Activated B cell treated with CpG ODN at 0.5 μM for 24 hours (primary cell): ENCODE data around the gene LTB4R2. TPM values are rescaled to one million over a fixed set of nuclear protein-coding genes. Genes with fewer than 3 reads are reported as not detected.

Source experiments
- ATAC-seq: fragments of 200-7000 bp; cut with Tn5 transposase; one replicate; pipeline ENCODE4 v1.10.0; 2021; ENCODE audit warnings: low read depth, mild to moderate bottlenecking, moderate library complexity
- CTCF ChIA-PET: fragments of 350-600 bp; sonication (Branson Sonifier 250); formaldehyde crosslinking; loops from one replicate; lab custom pipeline; 2021; ENCODE audit warnings: antibody characterized with exemption; lab: Charles Lee
- POLR2A ChIA-PET: fragments of 350-600 bp; sonication (Branson Sonifier 250); formaldehyde crosslinking; loops from one replicate; lab custom pipeline; 2021; ENCODE audit warnings: antibody characterized with exemption; lab: Charles Lee
- DNase-seq: peaks from one replicate; pipeline ENCODE4 v3.0.0; 2022
- H3K27ac Mint-ChIP-seq: one replicate; pipeline ENCODE4 v1.8.0; 2020; ENCODE audit warnings: mixed read lengths
- H3K27me3 Mint-ChIP-seq: one replicate; pipeline ENCODE4 v1.8.0; 2021; ENCODE audit warnings: mixed read lengths
- H3K36me3 Mint-ChIP-seq: one replicate; pipeline ENCODE4 v1.8.0; 2021; ENCODE audit warnings: low read depth, mixed read lengths
- H3K4me1 Mint-ChIP-seq: one replicate; pipeline ENCODE4 v1.8.0; 2021; ENCODE audit warnings: mixed read lengths
- H3K4me3 Mint-ChIP-seq: one replicate; pipeline ENCODE4 v1.8.0; 2020; ENCODE audit warnings: mild to moderate bottlenecking, mixed read lengths
- H3K9me3 Mint-ChIP-seq: one replicate; pipeline ENCODE4 v1.8.0; 2020; ENCODE audit warnings: mixed read lengths
- CTCF ChIP-seq: fragments of 200-600 bp; IDR thresholded peaks from one replicate; pipeline ENCODE4 v1.8.0; 2022; ENCODE audit warnings: antibody characterized with exemption, mild to moderate bottlenecking
- intact Hi-C: fragments of 100-400 bp; cut with micrococcal nuclease; formaldehyde crosslinking; loops from one replicate; pipeline ENCODE4 v1.15.1; 2024
- total RNA-seq: library from RNA; stranded (reverse); gene quantifications from 2 replicates; pipeline ENCODE4 v1.2.3, GENCODE V29; 2022

The LTB4R2 gene
- total RNA-seq, 1 donor from 2014 or later = 9.1 TPM

GRCh38 chr14:24289649-24290280 lies 20.2 kb upstream of the LTB4R2 start:
- peak; percentile 97 for ATAC-seq
- POLR2A ChIA-PET = interaction anchor here (0.6 to 5.8 kb wide), 15 partner anchors 10 to 195 kb away, joined by 3 to 61 read pairs (median 4); partner anchors contain the start of genes CIDEB, DCAF11, DHRS1 and EMC9

GRCh38 chr14:24290746-24291145 lies 19.2 kb upstream of the LTB4R2 start:
- no peaks in the 10 kb centered on the region for H3K27me3 Mint-ChIP-seq
- no peak overlapping the region for H3K27ac Mint-ChIP-seq
- H3K4me3 Mint-ChIP-seq = no peak overlapping the region
- no peak for TF ChIP-seq CTCF
- ChIA-PET CTCF (interaction anchor here (1.1 to 2.3 kb wide), 6 partner anchors 8 to 182 kb away, joined by 3 to 17 read pairs (median 10); partner anchors contain the start of genes CIDEB, DHRS1, NOP9 and RABGGTA), POLR2A (interaction anchor here (1.0 to 5.8 kb wide), 8 partner anchors 11 to 155 kb away, joined by 3 to 61 read pairs (median 16); partner anchors contain the start of genes EMC9, MDP1, PSME1 and RABGGTA)
- H3K9me3 Mint-ChIP-seq = no peaks in the 10 kb centered on the region
- peaks cover 27% of the 10 kb centered on the region for H3K4me1 Mint-ChIP-seq
- ATAC-seq (no peak), DNase-seq (no peak)
- intact Hi-C loops = no loop called here
- peaks cover 52% of the 10 kb centered on the region for H3K36me3 Mint-ChIP-seq

More at GRCh38 chr14:24289649-24290280, 20.2 kb upstream of the LTB4R2 start:
- H3K27me3 Mint-ChIP-seq = no peaks in the 10 kb centered on the region
- CTCF ChIA-PET = interaction anchor here (0.8 to 2.3 kb wide), 9 partner anchors 9 to 181 kb away, joined by 3 to 17 read pairs (median 5); partner anchors contain the start of genes CIDEB, DHRS1, NOP9 and RABGGTA
- peaks cover 44% of the 10 kb centered on the region for H3K36me3 Mint-ChIP-seq
- no peaks in the 10 kb centered on the region for H3K9me3 Mint-ChIP-seq
- intact Hi-C loops = loop anchor here (1.0 kb wide), 2 partner anchors 10 to 18 kb away; partner anchors contain the start of gene RABGGTA
- H3K27ac Mint-ChIP-seq = peak overlapping the region; percentile 70
- DNase-seq = no peak
- H3K4me3 Mint-ChIP-seq = peak overlapping the region; percentile 15
- H3K4me1 Mint-ChIP-seq = peaks cover 27% of the 10 kb centered on the region
- TF ChIP-seq CTCF = no peak

GRCh38 chr14:24291446-24292117 lies 18.4 kb upstream of the LTB4R2 start:
- Mint-ChIP-seq H3K36me3 (peaks cover 60% of the 10 kb centered on the region), H3K27ac (no peak overlapping the region), H3K4me1 (peaks cover 34% of the 10 kb centered on the region), H3K27me3 (no peaks in the 10 kb centered on the region), H3K4me3 (no peak overlapping the region), H3K9me3 (no peaks in the 10 kb centered on the region)
- ChIA-PET POLR2A (interaction anchor here (1.0 to 5.8 kb wide), 5 partner anchors 9 to 49 kb away, joined by 3 to 61 read pairs (median 20); partner anchors contain the start of genes RABGGTA and TINF2), CTCF (interaction anchor here (0.7 to 1.5 kb wide), 4 partner anchors 12 to 153 kb away, joined by 3 to 6 read pairs (median 4); partner anchors contain the start of genes CIDEB and TINF2)
- DNase-seq = no peak
- intact Hi-C loops = no loop called here
- ATAC-seq = no peak
- no peak for TF ChIP-seq CTCF

- Mint-ChIP-seq H3K9me3 (no peaks in the 10 kb centered on the region), H3K36me3 (peaks cover 63% of the 10 kb centered on the region), H3K27ac (no peak overlapping the region), H3K4me3 (no peak overlapping the region), H3K27me3 (no peaks in the 10 kb centered on the region), H3K4me1 (peaks cover 41% of the 10 kb centered on the region)
- ATAC-seq (no peak), DNase-seq (no peak)
- POLR2A ChIA-PET = interaction anchor here (1.0 to 5.8 kb wide), 5 partner anchors 8 to 103 kb away, joined by 3 to 61 read pairs (median 5); partner anchors contain the start of genes IPO4 and TINF2
- CTCF ChIA-PET = interaction anchor here (0.7 to 1.5 kb wide), 4 partner anchors 13 to 154 kb away, joined by 3 to 6 read pairs (median 4); partner anchors contain the start of genes CIDEB and TINF2
- intact Hi-C loops = no loop called here
- no peak for TF ChIP-seq CTCF
These were observed 17.7 kb upstream of the LTB4R2 start for GRCh38 chr14:24292118-24292807.
